GM18909 (cell line): Measurements from ENCODE around the gene DTNB.
"Not testable (repeated sequence)": the region's sequence is repeated elsewhere in the genome, so short reads cannot be mapped to it uniquely, and the experiment has no call there.

Source experiments
- ATAC-seq: cut with Tn5 transposase; IDR thresholded peaks from one replicate; pipeline ENCODE4 v1.9.1; 2021; ENCODE audit warnings: mild to moderate bottlenecking; ENCODE audit not compliant: unreplicated experiment, poor library complexity

Gene DTNB

GRCh38 chr2:25633801-25634200, 39.6 kb downstream of the DTNB start:
- ATAC-seq: not testable (repeated sequence)

GRCh38 chr2:25632396-25632795, 41.0 kb downstream of the DTNB start:
- no peak for ATAC-seq

- no peak for ATAC-seq
Measured at GRCh38 chr2:25624635-25625034, 48.7 kb downstream of the DTNB start.

- no peak for ATAC-seq
Measured at GRCh38 chr2:25623361-25623760, 50.0 kb downstream of the DTNB start.

GRCh38 chr2:25620711-25621110, 52.7 kb downstream of the DTNB start:
- ATAC-seq: no peak

GRCh38 chr2:25620077-25620476, 53.3 kb downstream of the DTNB start:
- no peak for ATAC-seq

- ATAC-seq: no peak
Measured at GRCh38 chr2:25619185-25619584, 54.2 kb downstream of the DTNB start.

- ATAC-seq: no peak
Measured at GRCh38 chr2:25618676-25619075, 54.7 kb downstream of the DTNB start.

GRCh38 chr2:25617948-25618646, 55.3 kb downstream of the DTNB start:
- ATAC-seq: no peak

- no peak for ATAC-seq
Measured at GRCh38 chr2:25615920-25616319, 57.5 kb downstream of the DTNB start.

- ATAC-seq: no peak
Measured at GRCh38 chr2:25615386-25615785, 58.0 kb downstream of the DTNB start.

GRCh38 chr2:25614711-25615110, 58.7 kb downstream of the DTNB start:
- no peak for ATAC-seq

GRCh38 chr2:25608718-25609117, 64.7 kb downstream of the DTNB start:
- ATAC-seq: no peak

- no peak for ATAC-seq
Measured at GRCh38 chr2:25606892-25607291, 66.5 kb downstream of the DTNB start.

- no peak for ATAC-seq
Measured at GRCh38 chr2:25602333-25602723, 71.0 kb downstream of the DTNB start.

GRCh38 chr2:25601711-25602332, 71.6 kb downstream of the DTNB start:
- not testable (repeated sequence) for ATAC-seq

GRCh38 chr2:25598911-25599310, 74.5 kb downstream of the DTNB start:
- no peak for ATAC-seq

- ATAC-seq: no peak
Measured at GRCh38 chr2:25598332-25598731, 75.0 kb downstream of the DTNB start.

GRCh38 chr2:25597881-25598280, 75.5 kb downstream of the DTNB start:
- ATAC-seq: no peak

GRCh38 chr2:25596516-25597244, 76.7 kb downstream of the DTNB start:
- ATAC-seq: no peak

GRCh38 chr2:25595393-25595792, 78.0 kb downstream of the DTNB start:
- ATAC-seq: no peak
